ENCODE results near the gene ZBTB16.

The ZBTB16 gene

DNA sequence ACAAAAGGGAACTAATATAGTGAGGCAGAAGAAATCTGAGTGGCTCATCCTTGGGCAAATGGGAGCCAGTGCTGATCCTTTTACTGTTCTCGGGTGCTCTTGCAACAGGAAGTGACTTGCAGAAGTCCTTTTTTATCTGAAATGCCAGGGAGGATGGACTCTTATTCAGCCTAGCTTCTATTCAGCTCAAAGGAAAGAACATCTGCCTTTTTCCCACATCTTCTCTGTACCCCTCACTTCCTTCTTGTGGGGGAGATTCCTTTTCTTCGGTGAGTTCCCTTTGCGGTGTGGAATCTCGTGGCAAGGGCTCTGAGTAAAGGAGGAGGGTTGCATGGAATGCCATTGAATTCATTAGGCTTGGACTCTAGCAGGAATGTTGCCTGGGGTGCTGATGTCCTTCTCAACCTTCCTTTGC lies 76.2 kb downstream of the ZBTB16 start:
- DNase-seq, result no peak

DNA sequence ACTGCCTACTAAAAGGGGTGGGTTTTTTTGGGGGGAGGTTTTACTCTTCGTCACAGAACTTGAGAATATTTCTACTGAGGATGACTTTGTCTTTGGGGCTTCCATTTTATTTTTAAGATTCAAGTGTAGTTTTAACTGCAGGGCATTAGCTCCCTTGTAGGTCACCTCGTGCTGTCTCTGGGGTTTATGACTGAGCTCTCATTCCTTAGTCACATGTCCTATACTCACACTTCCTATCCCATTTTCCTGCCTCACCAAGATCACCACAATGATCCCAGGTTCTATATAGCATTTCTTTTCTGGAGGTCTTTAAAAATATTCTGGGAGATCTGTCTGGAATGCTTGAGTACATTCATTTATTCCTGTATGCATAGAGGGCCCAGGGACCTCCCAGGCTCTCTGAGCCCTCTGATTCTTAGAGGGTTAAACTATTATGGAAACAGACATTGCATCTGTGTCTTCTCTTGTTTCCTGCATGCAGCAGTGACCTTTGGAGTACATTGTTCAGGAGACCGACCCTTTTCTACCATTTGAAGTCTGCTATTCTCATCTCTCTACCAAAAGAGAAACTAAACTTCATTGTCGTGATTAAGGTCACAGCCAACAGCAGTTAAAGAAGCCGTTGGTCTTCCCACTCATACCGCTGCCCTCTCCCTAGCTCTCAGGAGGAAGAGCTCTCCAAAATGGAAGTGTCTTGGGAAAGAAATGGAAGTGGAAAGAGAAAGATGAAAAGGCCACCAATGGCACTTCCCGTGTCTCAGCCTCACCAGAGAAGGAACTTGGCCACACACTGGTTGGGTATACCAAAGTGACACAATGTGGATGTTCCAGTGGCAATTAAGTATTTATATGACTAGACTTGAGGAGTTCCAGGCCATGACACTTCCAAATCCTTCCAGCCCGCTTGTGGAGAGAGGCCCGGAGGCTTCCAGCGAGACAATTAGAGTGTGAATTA lies 77.5 kb downstream of the ZBTB16 start:
- no peak for DNase-seq

GRCh38 chr11:114137838-114138237 lies 78.3 kb downstream of the ZBTB16 start:
- DNase-seq, result no peak

GRCh38 chr11:114138411-114138810 lies 78.9 kb downstream of the ZBTB16 start:
- DNase-seq, result no peak

DNA sequence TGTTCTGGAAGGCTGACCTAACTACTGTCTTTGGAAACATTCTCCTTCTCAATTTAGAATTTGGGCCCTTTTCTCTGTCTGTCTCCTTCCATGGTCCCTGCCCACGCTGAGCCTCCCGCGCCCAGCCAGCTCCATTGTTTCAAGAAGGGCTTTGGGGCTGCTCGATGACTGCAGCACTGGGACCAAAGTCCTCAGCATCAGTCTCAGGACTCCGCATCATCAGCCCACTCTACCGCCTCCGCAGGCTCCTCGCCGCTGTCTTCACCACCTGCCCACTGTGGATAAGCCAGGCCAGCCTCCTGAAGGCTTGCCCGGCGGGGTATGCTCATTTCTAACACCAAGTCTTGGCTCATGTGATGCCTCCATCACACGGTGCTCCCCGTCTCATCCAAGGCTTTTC lies 81.3 kb downstream of the ZBTB16 start:
- DNase-seq, result no peak

GRCh38 chr11:114141863-114142580 lies 82.5 kb downstream of the ZBTB16 start:
- DNase-seq, result no peak

GRCh38 chr11:114142707-114143106 lies 83.2 kb downstream of the ZBTB16 start:
- no peak for DNase-seq

- DNase-seq, result no peak
Observed at GRCh38 chr11:114145166-114145775, 85.8 kb downstream of the ZBTB16 start.

DNA sequence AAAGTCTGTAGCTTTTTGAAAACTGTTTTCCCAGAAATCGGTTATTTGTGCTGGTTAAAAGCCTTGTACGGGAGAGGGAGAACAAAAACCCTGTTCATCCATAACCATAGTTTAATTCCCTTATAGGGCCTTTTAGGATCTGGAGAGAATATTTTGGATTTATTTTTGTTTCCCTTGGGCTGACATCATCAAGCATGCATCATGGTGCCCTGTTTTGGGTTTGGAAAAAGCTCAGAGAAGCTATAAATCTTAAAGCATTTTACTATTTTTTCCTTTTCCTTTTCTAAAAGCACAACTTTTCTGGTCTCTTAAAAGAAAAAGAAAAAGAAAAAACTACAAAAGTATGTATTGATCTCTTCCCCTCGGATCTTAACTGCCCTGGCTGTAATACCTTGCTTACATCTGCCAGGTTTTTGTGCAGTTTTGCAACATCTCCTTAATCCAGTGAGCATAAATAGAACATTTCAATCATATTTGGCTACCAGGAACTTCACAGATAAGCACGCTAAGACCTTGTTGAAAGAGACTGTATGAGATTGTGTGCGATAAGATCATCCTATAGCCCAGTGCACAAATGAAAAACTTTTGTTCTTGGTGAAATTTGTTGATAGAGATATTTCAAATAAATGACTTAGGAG lies 88.0 kb downstream of the ZBTB16 start:
- DNase-seq, result no peak

- DNase-seq, result no peak
Observed at GRCh38 chr11:114148013-114148382, 88.5 kb downstream of the ZBTB16 start.

- no peak for DNase-seq
Observed at GRCh38 chr11:114149689-114150407, 90.3 kb downstream of the ZBTB16 start.

- DNase-seq, result no peak
Observed at GRCh38 chr11:114150671-114151070, 91.2 kb downstream of the ZBTB16 start.

DNA sequence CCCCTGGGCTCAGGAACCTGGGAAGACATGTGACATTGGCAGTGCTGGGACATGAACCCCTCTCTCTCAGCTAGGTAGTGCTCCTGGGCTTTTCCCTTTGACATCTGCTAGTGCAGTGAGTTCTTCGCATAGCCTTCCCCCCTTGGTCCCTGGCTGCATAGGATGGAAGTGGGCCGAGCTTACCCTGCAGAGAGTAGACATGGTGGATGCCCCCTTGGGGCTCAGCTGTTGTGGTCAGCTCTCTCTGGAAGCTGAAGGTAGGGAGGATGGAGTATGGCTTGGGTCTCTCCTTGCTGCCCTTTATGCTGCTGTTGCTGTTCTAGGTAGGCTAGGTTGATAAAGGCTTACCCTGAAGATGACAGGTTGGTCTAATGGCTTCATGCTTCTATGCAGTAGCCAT lies 92.1 kb downstream of the ZBTB16 start:
- DNase-seq, result no peak

DNA sequence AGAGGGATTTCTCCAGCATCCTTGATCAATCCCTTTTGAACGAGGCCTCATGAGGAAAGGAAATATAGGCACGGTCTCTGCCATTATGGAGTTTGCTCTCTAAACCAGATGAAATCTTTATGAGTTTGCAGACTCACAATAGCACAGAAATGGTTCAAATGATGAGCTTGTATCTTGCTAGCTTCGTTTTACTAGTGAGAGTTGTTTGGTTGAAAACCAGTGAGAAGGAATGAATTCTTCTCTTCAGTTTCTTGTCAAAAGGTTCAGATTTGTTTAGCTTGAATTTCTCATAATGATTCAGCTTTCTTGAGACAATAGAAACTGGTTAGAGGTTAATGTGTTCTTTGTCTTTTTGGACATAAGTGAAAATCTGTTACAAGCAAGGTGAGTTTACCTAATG lies 92.7 kb downstream of the ZBTB16 start:
- no peak for DNase-seq

GRCh38 chr11:114152785-114153184 lies 93.3 kb downstream of the ZBTB16 start:
- no peak for DNase-seq

DNA sequence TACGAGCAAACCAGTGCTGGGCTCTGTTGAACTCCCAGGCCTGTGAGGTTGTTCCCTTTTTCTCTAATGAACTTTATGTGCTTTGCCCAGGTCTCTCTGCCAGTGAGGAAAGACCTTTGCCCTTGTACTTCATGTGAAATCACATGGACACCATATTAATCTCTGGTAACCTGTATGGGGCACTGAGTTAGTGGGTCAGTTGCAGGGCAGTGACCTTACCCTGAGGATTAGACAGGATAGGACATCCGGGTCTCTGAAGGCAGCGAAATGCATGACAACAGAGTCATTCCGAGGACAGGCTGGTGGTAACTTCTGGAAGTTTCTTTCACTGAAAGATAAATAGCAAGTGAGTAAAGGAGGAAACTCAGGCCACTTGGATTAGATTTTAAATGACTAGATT lies 93.7 kb downstream of the ZBTB16 start:
- DNase-seq, result no peak

GRCh38 chr11:114154271-114155047 lies 94.9 kb downstream of the ZBTB16 start:
- DNase-seq, result no peak

GRCh38 chr11:114155116-114155515 lies 95.6 kb downstream of the ZBTB16 start:
- no peak for DNase-seq

DNA sequence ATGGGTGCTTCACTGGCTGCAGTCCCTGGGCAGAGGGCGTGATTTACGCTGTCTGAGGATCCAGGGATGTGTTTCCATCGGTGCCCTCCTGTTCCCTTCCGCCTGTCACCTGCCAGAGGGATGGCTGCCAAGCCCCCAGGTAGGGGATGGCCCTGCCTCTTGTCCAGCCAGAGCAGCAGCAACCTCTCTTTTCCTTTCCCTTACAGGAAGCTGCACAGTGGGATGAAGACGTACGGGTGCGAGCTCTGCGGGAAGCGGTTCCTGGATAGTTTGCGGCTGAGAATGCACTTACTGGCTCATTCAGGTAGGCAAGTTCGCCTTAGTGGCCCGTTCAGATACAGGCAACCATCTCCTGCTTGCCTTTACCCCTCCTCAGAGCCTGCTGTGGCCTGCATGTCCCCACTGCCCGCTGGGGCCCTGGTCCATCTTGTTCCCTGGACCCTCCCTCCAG lies 96.6 kb downstream of the ZBTB16 start:
- DNase-seq, result no peak

DNA sequence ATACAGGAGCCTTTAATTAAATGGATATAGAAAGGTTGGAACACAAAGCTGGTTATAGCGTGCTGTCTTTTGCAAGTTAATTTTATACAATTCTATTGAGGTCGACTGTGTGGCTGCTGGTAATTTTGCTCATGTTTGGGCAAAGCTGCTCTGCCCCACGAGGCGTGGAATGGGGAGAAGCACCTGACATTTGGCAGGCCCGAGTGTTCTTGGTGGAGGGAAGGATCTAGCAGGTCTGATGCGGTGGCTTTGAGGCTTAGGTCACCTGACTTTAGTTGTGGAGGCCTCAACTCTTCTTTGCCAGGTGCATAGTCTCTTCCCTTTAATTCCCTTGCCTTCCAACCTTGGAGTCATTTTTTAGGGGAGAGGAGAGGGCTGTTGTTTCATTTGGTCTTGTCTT lies 97.3 kb downstream of the ZBTB16 start:
- no peak for DNase-seq

DNA sequence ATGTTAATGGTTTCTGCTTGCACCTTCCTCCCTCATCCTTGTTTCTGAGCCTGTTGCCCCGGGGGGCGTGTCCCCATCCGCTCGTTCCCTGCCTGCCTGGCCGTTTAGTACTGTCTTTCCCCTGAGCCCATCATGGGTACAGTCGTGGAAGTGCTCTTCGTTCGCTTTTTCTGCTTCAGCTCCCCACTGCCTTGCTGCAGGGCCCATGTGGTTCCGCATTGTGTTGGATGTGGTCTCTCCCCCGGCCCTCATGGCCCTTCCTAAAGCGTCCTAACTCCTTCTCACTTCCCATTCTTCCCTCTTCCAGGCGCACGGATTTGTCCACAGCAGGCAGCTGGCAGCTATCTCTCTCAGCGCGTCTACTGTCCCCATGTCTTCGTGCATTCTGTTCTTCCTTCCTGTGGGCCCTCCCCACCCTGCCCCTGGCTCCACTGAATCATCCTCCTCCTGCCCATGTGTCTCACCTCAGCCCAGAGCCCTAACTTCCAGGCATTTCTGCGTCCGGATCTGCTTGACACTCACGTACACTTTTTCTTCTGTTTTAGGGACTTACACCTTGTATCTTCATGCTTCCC lies 98.1 kb downstream of the ZBTB16 start:
- no peak for DNase-seq
